CD4-positive, alpha-beta T cell treated with Interleukin-21 for 1 hour (primary cell): ENCODE data around the gene KIR2DL3.

Source experiments
- DNase-seq: peaks from one replicate; pipeline ENCODE4 v3.0.0-alpha.2; 2020

The KIR2DL3 gene

GRCh38 chr19:54795758-54796157 is 57.4 kb downstream of the KIR2DL3 start:
- no peak for DNase-seq
